T-cell (primary cell): Measurements from ENCODE around the gene TUBGCP2. TPM values are rescaled to one million over a fixed set of nuclear protein-coding genes. Genes with fewer than 3 reads are reported as not detected.

Source experiments
- ATAC-seq, 4 experiments: fragments of 200-7000 bp in 3 of 4; fragments of 150-1000 bp in 1 of 4; cut with Tn5 transposase; replicated peaks in 1 of 4; 1 replicate in 3 of 4; 2 replicates in 1 of 4; pipeline ENCODE4 v1.10.0; 2021; ENCODE audit warnings: moderate library complexity in 3 of 4, mild to moderate bottlenecking in 2 of 4, moderate number of reproducible peaks in 1 of 4
- CTCF ChIA-PET, 2 donors: fragments of 300-600 bp; sonication (Branson Sonifier 250); formaldehyde crosslinking; loops; one replicate each; lab custom pipeline; 2022; ENCODE audit warnings: antibody characterized with exemption in 2 of 2; lab: Charles Lee
- POLR2A ChIA-PET, 2 donors: fragments of 300-600 bp; sonication (Branson Sonifier 250); formaldehyde crosslinking; loops; one replicate each; lab custom pipeline; 2022; ENCODE audit warnings: antibody characterized with exemption in 2 of 2; lab: Charles Lee
- DNase-seq, 35 experiments: peaks; one replicate each; pipeline versions ENCODE4 v3.0.0 to v3.0.0-alpha.2; 2013 to 2023
- H3K27ac ChIP-seq: one replicate; pipeline ENCODE4 v1.5.1; 2013; ENCODE audit warnings: low read length
- H3K27me3 ChIP-seq, 2 experiments: replicated peaks in 1 of 2; 1 replicate in 1 of 2; 2 replicates in 1 of 2; pipeline versions ENCODE4 v1.6.1 to v1.7.0; 2013; ENCODE audit warnings: low read length in 1 of 2, mixed read lengths in 1 of 2; ENCODE audit not compliant: control insufficient read depth in 2 of 2, insufficient read depth in 2 of 2; ENCODE audit errors: extremely low read depth in 1 of 2
- H3K36me3 ChIP-seq, 2 donors: 1 replicate in 1 of 2; 2 replicates in 1 of 2; pipeline versions ENCODE4 v1.6.1 to v1.7.0; 2013; ENCODE audit warnings: low read length in 1 of 2; ENCODE audit not compliant: control insufficient read depth in 2 of 2, insufficient read depth in 1 of 2; ENCODE audit errors: extremely low read depth in 1 of 2
- H3K4me1 ChIP-seq, 2 experiments: 1 replicate in 1 of 2; 2 replicates in 1 of 2; pipeline versions ENCODE4 v1.6.1 to v1.7.0; 2013; ENCODE audit warnings: low read length in 2 of 2, mixed read lengths in 1 of 2; ENCODE audit not compliant: insufficient read depth in 2 of 2, control insufficient read depth in 1 of 2; ENCODE audit errors: extremely low read depth in 1 of 2
- H3K4me3 ChIP-seq, 2 donors: 1 replicate in 1 of 2; 2 replicates in 1 of 2; pipeline versions ENCODE4 v1.5.1 to v1.7.0; 2013; ENCODE audit warnings: mild to moderate bottlenecking in 2 of 2, low read length in 1 of 2, moderate library complexity in 1 of 2; ENCODE audit not compliant: control insufficient read depth in 1 of 2; ENCODE audit errors: extremely low read depth in 1 of 2
- H3K9me3 ChIP-seq: 2 replicates; pipeline ENCODE4 v1.7.0; 2013
- H3K27ac Mint-ChIP-seq, 2 donors: one replicate each; pipeline ENCODE4 v1.8.0; 2020 to 2021; ENCODE audit warnings: mild to moderate bottlenecking in 2 of 2, mixed read lengths in 2 of 2
- H3K27me3 Mint-ChIP-seq, 2 donors: one replicate each; pipeline ENCODE4 v1.8.0; 2021 to 2022; ENCODE audit warnings: mixed read lengths in 2 of 2
- H3K36me3 Mint-ChIP-seq: one replicate; pipeline ENCODE4 v1.8.0; 2021; ENCODE audit warnings: mixed read lengths
- H3K4me1 Mint-ChIP-seq, 3 donors: one replicate each; pipeline ENCODE4 v1.8.0; 2020 to 2022; ENCODE audit warnings: mixed read lengths in 3 of 3, mild to moderate bottlenecking in 1 of 3
- H3K4me3 Mint-ChIP-seq, 3 donors: one replicate each; pipeline ENCODE4 v1.8.0; 2020 to 2022; ENCODE audit warnings: mild to moderate bottlenecking in 3 of 3, mixed read lengths in 3 of 3, moderate library complexity in 3 of 3
- H3K9me3 Mint-ChIP-seq, 3 donors: one replicate each; pipeline ENCODE4 v1.8.0; 2020 to 2022; ENCODE audit warnings: mixed read lengths in 3 of 3
- WGBS: methylation state at CpG from one replicate; pipeline ENCODE4 v1.1.5; 2013; ENCODE audit warnings: missing lambda C conversion rate; ENCODE audit not compliant: insufficient coverage; 5-methylcytosine and 5-hydroxymethylcytosine counted together
- total RNA-seq, 35 experiments: library from RNA in 6 of 35; stranded (reverse) in 6 of 35; fragments of 120-200 nt in 1 of 35; gene quantifications; one replicate each; pipeline versions ENCODE4 v1.2.1 to v1.2.4 and lab custom pipeline; 2013 to 2026

Gene TUBGCP2
- total RNA-seq, 5 donors from 2014 or later (not counting 1 experiment from before 2014, with no cell fraction given) = 64.5 to 80.8 (median 72.7) TPM

DNA sequence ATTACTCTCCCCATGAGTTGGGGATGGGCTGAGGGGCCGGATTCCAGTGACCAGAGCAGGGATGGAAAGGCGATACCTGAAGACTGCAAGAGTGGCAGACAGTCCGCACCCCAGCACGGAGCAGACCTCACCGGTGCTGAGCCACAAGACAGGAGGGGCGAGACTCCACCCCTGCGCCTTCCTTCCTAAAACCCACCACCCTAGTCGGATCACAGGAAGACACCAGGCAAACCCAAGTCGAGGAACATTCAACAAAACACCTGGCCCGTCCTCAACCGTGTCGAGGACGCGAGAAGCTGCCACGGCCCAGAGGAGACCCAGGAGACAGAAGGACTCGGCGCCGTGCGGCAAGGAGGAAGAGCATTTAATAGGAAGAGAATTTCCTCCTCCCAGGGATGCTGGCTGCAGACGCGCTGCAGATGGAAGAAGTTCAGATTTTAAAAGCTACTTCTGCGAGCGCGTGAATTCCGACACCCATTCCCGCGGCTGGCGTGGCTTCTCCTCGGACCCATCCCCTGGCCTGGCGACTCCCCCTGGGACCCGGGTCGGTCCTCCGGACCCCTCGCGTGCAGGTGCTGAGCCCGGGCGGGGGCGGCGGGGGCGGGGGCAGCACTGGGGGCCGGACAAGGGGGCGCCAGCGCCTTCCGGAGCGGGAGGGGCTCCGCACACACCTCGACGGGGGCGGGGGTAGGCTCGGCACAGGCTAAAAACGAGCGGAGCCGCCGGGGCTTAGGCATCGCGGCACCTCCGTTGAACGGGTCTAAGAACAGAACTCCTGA, 79.2 kb downstream of the TUBGCP2 start:
- Histone ChIP-seq H3K27me3 (peaks cover 7 to 84% of the 10 kb centered on the region in 2 experiments), H3K9me3 (no peaks in the 10 kb centered on the region), H3K36me3 (no peaks in the 10 kb centered on the region), H3K27ac (no peak overlapping the region), H3K4me3 (no peak overlapping the region), H3K4me1 (peaks cover 0 to 13% of the 10 kb centered on the region in 2 experiments)
- ATAC-seq (no peak), DNase-seq (no peak)
- Mint-ChIP-seq H3K4me1 (peaks cover 10 to 24% (median 19%) of the 10 kb centered on the region in 3 donors), H3K27ac (no peak overlapping the region), H3K27me3 (peaks cover 38 to 72% of the 10 kb centered on the region in 2 donors), H3K4me3 (peak overlapping the region; percentile 54 to 67 (median 66)), H3K36me3 (no peaks in the 10 kb centered on the region), H3K9me3 (no peaks in the 10 kb centered on the region)
- WGBS = 13% methylated on average over 49 of the region's 58 CpGs
- POLR2A ChIA-PET = no interaction called here
- CTCF ChIA-PET = no interaction called here

Other genes starting within 250 kb of the TUBGCP2 start
- gene ADGRA1, start 220.9 kb downstream of the TUBGCP2 start, total RNA-seq = not detected
- gene KNDC1, start 148.7 kb downstream of the TUBGCP2 start, total RNA-seq = 1 to 10 TPM in 1 of 5 donors, under 1 TPM in 4; 0.09 to 1.2 (median 0.35) TPM
- gene UTF1, start 78.7 kb downstream of the TUBGCP2 start, total RNA-seq = under 1 TPM in 1 of 5 donors, not detected in 4; 0.23 TPM
- under 1 TPM in 3 of 5 donors, not detected in 2; 0.12 to 0.13 (median 0.12) TPM for gene VENTX, start 71.0 kb downstream of the TUBGCP2 start, total RNA-seq
- gene ADAM8, start 32.0 kb downstream of the TUBGCP2 start, total RNA-seq = 100 to 1,000 TPM in 3 of 5 donors, 10 to 100 TPM in 2; 80.5 to 142 (median 107) TPM
- gene ZNF511, start within 50 bp of the TUBGCP2 start, total RNA-seq = 10 to 100 TPM; 35.2 to 44.7 (median 36.8) TPM
- 1 to 10 TPM in 4 of 5 donors, under 1 TPM in 1; 0.68 to 5.1 (median 3.6) TPM for gene CALY, start 28.0 kb upstream of the TUBGCP2 start, total RNA-seq
- not detected for gene PRAP1, start 38.5 kb upstream of the TUBGCP2 start, total RNA-seq
- 10 to 100 TPM in 4 of 5 donors, 1 to 10 TPM in 1; 9.4 to 30.3 (median 26.9) TPM for gene FUOM, start 49.1 kb upstream of the TUBGCP2 start, total RNA-seq
- gene ECHS1, start 64.5 kb upstream of the TUBGCP2 start, total RNA-seq = 10 to 100 TPM; 17.6 to 31.7 (median 27.2) TPM
- gene PAOX, start 70.4 kb upstream of the TUBGCP2 start, total RNA-seq = 10 to 100 TPM in 3 of 5 donors, 1 to 10 TPM in 2; 4.3 to 20.0 (median 14.5) TPM
- 10 to 100 TPM; 46.7 to 79.3 (median 69.4) TPM for gene MTG1, start 85.3 kb upstream of the TUBGCP2 start, total RNA-seq
- gene SPRN, start 115.8 kb upstream of the TUBGCP2 start, total RNA-seq = under 1 TPM in 2 of 5 donors, not detected in 3; 0.06 to 0.12 TPM
- gene SCART1, start 145.1 kb upstream of the TUBGCP2 start, total RNA-seq = 10 to 100 TPM in 3 of 5 donors, 1 to 10 TPM in 2; 5.9 to 13.0 (median 12.1) TPM
- gene CYP2E1, start 218.5 kb upstream of the TUBGCP2 start, total RNA-seq = 1 to 10 TPM; 2.4 to 4.7 (median 3.3) TPM